Right atrium auricular region (tissue), 2 donors: ENCODE data around the gene NR2F2. TPM values are rescaled to one million over a fixed set of nuclear protein-coding genes. Genes with fewer than 3 reads are reported as not detected.

Source experiments
- DNase-seq: peaks from one replicate; pipeline ENCODE4 v3.0.0-alpha.2; 2019; ENCODE audit warnings: low spot score
- H3K27ac ChIP-seq, 2 donors: fragments of 200-600 bp; sonication (generic); 1 replicate in 1 of 2; 2 replicates in 1 of 2; pipeline ENCODE4 v1.5.1; 2016 to 2019
- H3K27me3 ChIP-seq, 2 donors: fragments of 200-600 bp; sonication (generic); one replicate each; pipeline versions ENCODE4 v1.5.1 to v1.6.0; 2017 to 2019
- H3K36me3 ChIP-seq: fragments of 200-600 bp; sonication (generic); one replicate; pipeline ENCODE4 v1.5.1; 2016
- H3K4me1 ChIP-seq, 2 donors: fragments of 200-600 bp; sonication (generic); one replicate each; pipeline versions ENCODE4 v1.5.1 to v1.6.0; 2017 to 2019
- H3K4me3 ChIP-seq, 2 donors: fragments of 200-600 bp; sonication (generic); 1 replicate in 1 of 2; 2 replicates in 1 of 2; pipeline ENCODE4 v1.5.1; 2017 to 2019; ENCODE audit warnings: mild to moderate bottlenecking in 1 of 2, moderate library complexity in 1 of 2
- H3K9me3 ChIP-seq, 2 donors: fragments of 200-600 bp; sonication (generic); one replicate each; pipeline ENCODE4 v1.5.1; 2019
- CTCF ChIP-seq, 2 donors: fragments of 200-600 bp; sonication (generic); IDR thresholded peaks; one replicate each; pipeline ENCODE4 v1.5.1; 2019; ENCODE audit warnings: antibody characterized with exemption in 2 of 2
- total RNA-seq, 2 donors: library from RNA; depleted of rRNA; stranded (reverse); fragments of >200 nt; gene quantifications; one replicate each; pipeline ENCODE4 v1.1.0, GENCODE V29; 2016

NR2F2 gene
- total RNA-seq, 2 donors from 2014 or later, result 25.0 to 26.7 TPM

- no peak for DNase-seq
- peaks cover 0 to 52% of the 10 kb centered on the region in 2 donors for H3K4me1 ChIP-seq
- no peaks in the 10 kb centered on the region for H3K27me3 ChIP-seq
- H3K9me3 ChIP-seq, result no peaks in the 10 kb centered on the region
- peak overlapping the region; percentile 16 to 70 for H3K4me3 ChIP-seq
- H3K36me3 ChIP-seq, result no peaks in the 10 kb centered on the region
- peak overlapping the region; percentile 95 to 97 for H3K27ac ChIP-seq
- no peak for TF ChIP-seq CTCF (IDR thresholded peaks at IDR 0.05)
Observed at GRCh38 chr15:96344060-96344705, 13.7 kb downstream of the NR2F2 start.

GRCh38 chr15:96344706-96345559 lies 14.4 kb downstream of the NR2F2 start:
- Histone ChIP-seq H3K4me1 (peaks cover 0 to 52% of the 10 kb centered on the region in 2 donors), H3K27me3 (no peaks in the 10 kb centered on the region), H3K27ac (peak overlapping the region; percentile 95 to 97), H3K36me3 (no peaks in the 10 kb centered on the region), H3K4me3 (peak overlapping the region; percentile 45 to 63), H3K9me3 (no peaks in the 10 kb centered on the region)
- TF ChIP-seq CTCF (IDR thresholded peaks at IDR 0.05), result no peak
- no peak for DNase-seq

- H3K9me3 ChIP-seq, result no peaks in the 10 kb centered on the region
- H3K4me1 ChIP-seq, result peaks cover 0 to 52% of the 10 kb centered on the region in 2 donors
- TF ChIP-seq CTCF (IDR thresholded peaks at IDR 0.05), result peak; percentile 28 to 80
- DNase-seq, result peak; percentile 90
- peak overlapping the region; percentile 95 to 97 for H3K27ac ChIP-seq
- no peaks in the 10 kb centered on the region for H3K27me3 ChIP-seq
- no peaks in the 10 kb centered on the region for H3K36me3 ChIP-seq
- H3K4me3 ChIP-seq, result peak overlapping the region; percentile 45 to 63
Observed at GRCh38 chr15:96345560-96346399, 15.3 kb downstream of the NR2F2 start.

GRCh38 chr15:96346409-96346970 lies 16.0 kb downstream of the NR2F2 start:
- no peak for TF ChIP-seq CTCF (IDR thresholded peaks at IDR 0.05)
- no peaks in the 10 kb centered on the region for H3K9me3 ChIP-seq
- H3K4me1 ChIP-seq, result peaks cover 0 to 51% of the 10 kb centered on the region in 2 donors
- H3K27me3 ChIP-seq, result no peaks in the 10 kb centered on the region
- no peak for DNase-seq
- peak overlapping the region; percentile 95 to 97 for H3K27ac ChIP-seq
- H3K36me3 ChIP-seq, result no peaks in the 10 kb centered on the region
- H3K4me3 ChIP-seq, result peak overlapping the region; percentile 45 to 63
